OCI-LY1 (cell line): ENCODE results near the gene PI4KA.
"Not testable (repeated sequence)": the region's sequence is repeated elsewhere in the genome, so short reads cannot be mapped to it uniquely, and the experiment has no call there.

Experiments
- CTCF ChIP-seq: fragments of 200-600 bp; sonication (generic), shearing (Covaris generic); IDR thresholded peaks from 2 replicates; pipeline ENCODE4 v1.5.1; 2017; ENCODE audit warnings: mild to moderate bottlenecking, antibody characterized with exemption, low read length, moderate library complexity, mixed read lengths
- EZH2 ChIP-seq: fragments of 200-600 bp; sonication (generic), shearing (Covaris generic); IDR thresholded peaks from 2 replicates; pipeline ENCODE4 v1.8.0; 2017; ENCODE audit warnings: borderline replicate concordance, mixed run types, mild to moderate bottlenecking, antibody characterized with exemption, low read length, moderate library complexity, mixed read lengths

GRCh38 chr22:20717981-20718380 is 140.6 kb downstream of the PI4KA start:
- TF ChIP-seq CTCF, EZH2: not testable (repeated sequence)
